Stimulated activated CD8-positive, alpha-beta memory T cell treated with anti-CD3 and anti-CD28 coated beads, Interleukin-15, amount 100 ng/mL, for 24 hours (primary cell): Measurements from ENCODE around the gene OR1F1.
"Not testable (repeated sequence)": the region's sequence is repeated elsewhere in the genome, so short reads cannot be mapped to it uniquely, and the experiment has no call there.

Source experiments
- DNase-seq: peaks from one replicate; pipeline ENCODE4 v3.0.0-alpha.2; 2020; ENCODE audit warnings: low read depth

The OR1F1 gene

DNA sequence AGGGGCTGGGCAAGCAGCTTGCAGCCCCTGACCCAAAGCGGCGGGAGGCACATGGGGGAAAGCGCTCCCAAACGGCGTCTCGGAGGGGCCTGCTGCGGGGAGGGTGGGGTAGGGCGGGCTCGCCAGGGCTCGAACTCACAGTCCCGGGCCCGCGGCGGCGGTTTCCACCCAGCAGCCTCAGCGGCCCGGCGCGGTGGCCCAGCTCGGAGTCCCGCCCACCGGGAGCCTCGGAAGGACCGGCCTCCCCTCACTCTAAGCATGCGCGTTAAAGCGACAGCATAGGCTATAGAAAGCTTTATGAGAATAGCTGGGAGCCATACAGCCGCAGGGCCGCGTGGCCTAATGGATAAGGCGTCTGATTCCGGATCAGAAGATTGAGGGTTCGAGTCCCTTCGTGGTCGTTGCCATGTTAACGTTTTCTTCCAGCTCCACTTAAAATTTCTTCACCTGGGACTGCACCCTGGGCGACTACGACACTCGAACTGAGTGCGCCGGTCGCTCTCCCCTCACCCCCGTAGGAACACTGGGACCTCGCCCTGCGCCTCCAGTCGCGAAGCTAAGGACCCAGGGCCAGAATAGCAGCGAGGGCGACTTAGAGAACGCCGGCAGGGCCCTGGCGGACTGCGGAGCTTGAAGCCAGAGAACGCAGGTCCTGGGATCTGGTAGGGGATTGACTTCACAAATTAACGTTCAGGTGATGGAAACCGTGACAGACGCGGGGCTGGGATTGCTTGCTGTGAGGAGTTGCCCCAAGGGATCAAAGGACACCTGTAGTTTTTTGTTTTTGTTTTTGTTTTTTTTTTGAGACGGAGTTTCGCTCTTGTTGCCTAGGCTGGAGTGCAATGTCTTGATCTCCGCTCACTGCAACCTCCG lies 37.4 kb upstream of the OR1F1 start:
- DNase-seq, result peak; percentile 99

- DNase-seq, result no peak
Measured at GRCh38 chr16:3152027-3152276, 36.1 kb upstream of the OR1F1 start.

GRCh38 chr16:3152277-3152990 lies 35.6 kb upstream of the OR1F1 start:
- DNase-seq, result peak; percentile 92

DNA sequence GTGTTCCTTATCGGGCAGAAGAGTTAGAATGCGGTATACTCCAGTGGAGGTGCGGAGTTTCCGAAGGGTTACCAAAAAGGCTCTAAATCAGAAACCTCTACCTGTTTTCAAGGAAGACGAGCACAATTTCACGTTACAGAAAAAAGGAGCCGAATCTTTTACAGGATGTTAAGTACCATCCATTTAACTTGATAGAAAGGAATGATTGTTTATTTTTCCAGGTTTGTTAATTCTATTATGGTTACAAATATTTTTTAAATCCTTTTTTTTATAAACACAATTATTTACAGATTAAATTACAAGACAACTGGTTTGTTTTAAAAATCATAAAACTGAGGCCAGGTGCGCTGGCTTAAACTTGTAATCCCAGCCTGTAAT lies 35.0 kb upstream of the OR1F1 start:
- no peak for DNase-seq

- DNase-seq, result no peak
Measured at GRCh38 chr16:3155181-3155580, 32.8 kb upstream of the OR1F1 start.

DNA sequence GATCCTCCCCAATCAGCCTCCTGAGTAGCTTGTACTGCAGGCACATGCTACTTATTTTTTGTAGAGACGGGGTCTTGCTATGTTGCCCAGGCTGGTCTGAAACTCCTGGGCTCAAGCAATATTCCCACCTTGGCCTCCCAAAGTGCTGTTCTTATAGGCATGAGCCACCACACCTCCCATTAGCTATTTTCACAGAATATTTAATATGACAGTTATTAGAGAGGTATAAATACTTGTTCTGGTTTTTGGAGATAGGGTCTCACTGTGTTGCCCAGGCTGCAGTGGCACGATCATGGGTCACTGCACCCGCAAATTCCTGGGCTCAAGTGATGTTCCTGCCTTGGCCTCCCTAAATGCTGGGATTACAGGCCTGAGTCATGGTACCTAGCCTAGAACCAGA lies 32.0 kb upstream of the OR1F1 start:
- DNase-seq, result no peak

DNA sequence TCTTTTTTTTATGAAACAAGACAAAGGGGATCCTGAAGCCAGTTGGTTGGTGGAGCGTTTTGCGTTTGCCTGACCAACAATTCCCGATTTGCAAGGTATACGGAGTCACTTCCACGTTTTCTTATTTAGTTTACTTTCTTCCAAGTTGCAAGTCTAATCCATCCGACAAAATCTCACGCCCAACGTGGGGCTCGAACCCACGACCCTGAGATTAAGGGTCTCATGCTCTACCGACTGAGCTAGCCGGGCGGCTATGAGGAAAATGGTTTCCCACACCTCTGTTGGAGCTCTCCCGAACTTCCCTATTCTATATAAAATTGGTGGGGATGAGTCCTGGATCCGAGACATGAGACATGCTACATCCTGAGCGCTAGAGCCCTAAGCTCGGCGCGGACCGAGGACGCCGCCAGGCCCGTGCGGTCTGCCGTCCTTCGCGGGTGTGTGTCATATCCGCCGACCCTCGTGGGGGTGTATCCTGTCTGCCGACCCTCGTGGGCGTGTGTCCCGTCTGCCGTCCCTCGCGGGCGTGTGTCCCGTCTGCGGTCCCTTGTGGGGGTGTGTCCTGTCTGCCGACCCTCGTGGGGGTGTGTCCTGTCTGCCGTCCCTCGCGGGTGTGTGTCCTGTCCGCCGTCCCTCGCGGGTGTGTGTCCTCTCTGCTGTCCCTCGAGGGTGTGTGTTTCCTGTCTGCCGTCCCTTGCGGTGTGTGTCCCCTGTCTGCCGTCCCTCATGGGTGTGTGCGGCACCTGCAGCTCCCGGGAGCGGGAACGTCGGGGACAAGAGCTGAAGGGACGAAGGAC lies 30.6 kb upstream of the OR1F1 start:
- no peak for DNase-seq

- no peak for DNase-seq
Measured at GRCh38 chr16:3158026-3158509, 29.9 kb upstream of the OR1F1 start.

DNA sequence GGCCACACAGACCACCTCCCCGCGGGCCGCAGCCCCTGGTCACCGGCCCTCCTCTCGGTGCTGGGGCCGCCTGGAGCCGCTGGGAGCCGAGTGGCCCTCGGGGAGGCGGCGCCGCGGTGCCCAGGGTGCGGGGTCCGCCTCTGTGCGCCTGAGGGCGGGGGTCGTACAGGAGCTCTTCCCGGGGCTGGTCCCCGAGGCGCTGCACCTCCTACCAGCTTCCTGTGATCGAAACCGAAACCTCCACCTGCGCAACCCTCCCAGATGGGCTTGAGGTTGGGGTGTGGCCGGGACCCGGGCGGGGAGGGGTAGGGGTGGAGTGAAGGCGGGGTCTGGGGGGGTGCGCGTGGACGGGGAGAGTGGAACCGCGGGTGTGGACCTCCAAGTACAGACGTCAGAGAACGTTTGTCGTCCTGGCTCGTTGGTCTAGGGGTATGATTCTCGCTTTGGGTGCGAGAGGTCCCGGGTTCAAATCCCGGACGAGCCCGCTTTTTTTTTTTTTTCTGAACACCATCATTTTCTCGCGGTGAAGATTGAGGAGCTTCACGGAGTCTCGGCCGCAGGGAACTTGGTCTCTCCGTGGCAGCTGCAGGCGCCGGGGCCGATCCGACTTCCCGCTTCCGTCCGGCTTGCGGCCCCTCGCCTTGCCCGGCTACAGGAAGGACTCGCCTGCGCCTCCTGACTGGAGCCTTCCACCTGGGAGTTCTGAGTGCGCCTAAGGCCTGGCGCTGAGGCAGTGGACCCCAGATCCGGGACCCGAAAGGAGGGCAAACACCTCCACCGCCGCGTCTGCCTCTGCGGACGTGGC lies 29.3 kb upstream of the OR1F1 start:
- DNase-seq, result peak; percentile 70

DNA sequence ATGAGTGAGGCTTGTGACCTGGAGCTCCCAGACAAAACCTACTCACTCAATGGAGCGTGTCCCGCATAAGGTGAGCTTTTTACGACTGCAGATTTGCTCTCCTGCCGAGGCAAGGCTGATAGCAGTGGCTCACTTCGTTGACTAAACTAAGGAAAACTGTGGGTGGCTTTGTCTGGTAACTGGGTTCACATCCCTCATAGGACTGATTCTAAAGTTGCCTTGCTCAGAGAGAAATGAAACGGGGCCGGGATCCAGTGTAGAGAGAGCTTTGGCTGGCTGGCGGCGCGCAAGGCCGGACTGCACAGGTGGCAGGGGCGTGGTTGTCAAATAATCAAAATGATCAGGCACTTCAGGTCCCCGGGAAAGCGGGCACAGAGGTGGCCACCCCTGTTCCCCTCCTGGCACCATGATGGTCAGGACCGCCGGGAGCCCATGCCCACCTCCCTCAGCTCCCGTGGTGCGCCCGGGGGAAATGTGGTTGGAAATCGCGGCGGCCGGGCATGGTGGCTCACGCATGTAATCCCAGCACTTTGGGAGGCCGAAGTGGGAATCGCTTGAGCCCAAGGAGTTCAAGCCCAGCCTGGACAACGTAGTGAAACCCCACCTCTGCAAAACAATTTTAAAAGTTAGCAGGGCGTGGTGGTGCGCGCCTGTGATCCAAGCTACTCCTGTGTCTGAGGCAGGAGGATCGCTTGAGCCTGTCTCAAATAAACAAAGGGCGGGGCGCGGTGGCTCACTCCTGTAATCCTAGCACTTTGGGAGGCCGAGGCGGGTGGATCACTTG lies 26.6 kb upstream of the OR1F1 start:
- no peak for DNase-seq

- DNase-seq, result no peak
Measured at GRCh38 chr16:3164121-3164991, 23.6 kb upstream of the OR1F1 start.

GRCh38 chr16:3165111-3165822 lies 22.7 kb upstream of the OR1F1 start:
- DNase-seq, result no peak

- DNase-seq, result no peak
Measured at GRCh38 chr16:3166505-3166886, 21.5 kb upstream of the OR1F1 start.

DNA sequence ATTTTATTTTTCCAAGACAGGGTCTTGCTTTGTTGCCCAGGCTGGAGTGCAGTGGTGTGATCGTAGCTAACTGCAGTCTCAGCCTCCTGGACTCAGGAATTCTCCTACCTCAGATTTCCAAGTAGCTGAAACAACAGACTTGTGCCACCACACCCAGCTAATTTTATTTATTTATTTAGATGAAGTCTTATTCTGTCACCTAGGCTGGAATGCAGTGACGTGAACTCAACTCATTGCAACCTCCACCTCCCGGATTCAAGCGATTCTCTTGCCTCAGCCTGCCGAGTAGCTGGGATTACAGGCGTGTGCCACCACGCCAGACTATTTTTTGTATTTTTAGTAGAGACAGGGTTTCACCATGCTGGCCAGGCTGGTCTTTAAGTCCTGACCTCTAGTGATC lies 19.3 kb upstream of the OR1F1 start:
- DNase-seq, result not testable (repeated sequence)

- DNase-seq, result no peak
Measured at GRCh38 chr16:3170440-3171180, 17.4 kb upstream of the OR1F1 start.

- no peak for DNase-seq
Measured at GRCh38 chr16:3171181-3171854, 16.7 kb upstream of the OR1F1 start.

DNA sequence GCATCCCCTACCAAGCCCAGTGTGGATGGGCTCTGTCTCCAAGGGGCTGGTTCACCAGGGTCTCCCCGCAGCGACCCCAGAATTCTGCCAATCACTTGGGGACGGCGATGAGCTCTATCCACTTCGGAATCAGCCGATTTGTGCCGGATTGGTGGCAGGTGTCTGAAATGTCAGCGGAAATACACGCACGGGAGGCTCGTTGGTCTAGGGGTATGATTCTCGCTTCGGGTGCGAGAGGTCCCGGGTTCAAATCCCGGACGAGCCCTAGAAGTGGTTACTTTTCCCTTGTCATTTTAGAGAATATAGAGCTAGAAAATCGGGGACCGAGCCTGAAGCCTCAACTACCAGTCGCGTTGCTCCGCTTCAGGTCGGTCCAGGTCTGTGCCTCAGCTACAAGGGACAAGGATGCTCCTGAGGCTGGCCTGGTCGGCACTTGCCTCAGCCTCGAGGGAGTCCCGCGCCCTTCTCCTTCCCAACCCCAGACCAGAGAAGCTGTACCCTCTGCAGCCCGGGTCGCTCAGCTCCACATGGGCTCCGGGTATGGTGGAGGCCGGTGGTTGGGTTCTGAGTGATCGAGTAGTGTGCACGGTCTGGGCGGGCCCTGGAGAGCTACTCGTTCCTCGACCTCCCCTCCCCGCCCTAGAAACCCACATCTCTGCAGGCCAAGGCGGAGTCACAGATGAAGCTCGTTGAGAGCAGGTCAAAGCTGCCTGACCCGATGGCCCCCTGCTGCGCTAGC lies 16.0 kb upstream of the OR1F1 start:
- no peak for DNase-seq
